Activated naive CD4-positive, alpha-beta T cell treated with anti-CD3 and anti-CD28 coated beads, Interleukin-2, amount 50 U/mL, for 24 hours (primary cell): ENCODE measurements around the gene HPCAL1.

Experiments
- H3K27ac Mint-ChIP-seq: one replicate; pipeline ENCODE4 v1.8.0; 2021; ENCODE audit warnings: mild to moderate bottlenecking, mixed read lengths
- H3K27me3 Mint-ChIP-seq: one replicate; pipeline ENCODE4 v1.8.0; 2021; ENCODE audit warnings: mixed read lengths
- H3K36me3 Mint-ChIP-seq: one replicate; pipeline ENCODE4 v1.8.0; 2021; ENCODE audit warnings: mixed read lengths
- H3K4me1 Mint-ChIP-seq: one replicate; pipeline ENCODE4 v1.8.0; 2021; ENCODE audit warnings: mixed read lengths
- H3K4me3 Mint-ChIP-seq: one replicate; pipeline ENCODE4 v1.8.0; 2021; ENCODE audit warnings: mild to moderate bottlenecking, mixed read lengths
- H3K9me3 Mint-ChIP-seq: one replicate; pipeline ENCODE4 v1.8.0; 2021; ENCODE audit warnings: mixed read lengths

Gene HPCAL1

GRCh38 chr2:10476723-10477442 lies 174.2 kb downstream of the HPCAL1 start:
- H3K36me3 Mint-ChIP-seq, result no peaks in the 10 kb centered on the region

More at GRCh38 chr2:10476723-10477442, 174.2 kb downstream of the HPCAL1 start:
- H3K9me3 Mint-ChIP-seq, result no peaks in the 10 kb centered on the region
- H3K4me1 Mint-ChIP-seq, result no peaks in the 10 kb centered on the region
- no peaks in the 10 kb centered on the region for H3K27me3 Mint-ChIP-seq
- H3K27ac Mint-ChIP-seq, result no peak overlapping the region
- H3K4me3 Mint-ChIP-seq, result no peak overlapping the region
